Right atrium auricular region (tissue), 2 donors: ENCODE measurements around the gene CD244. TPM values are rescaled to one million over a fixed set of nuclear protein-coding genes. Genes with fewer than 3 reads are reported as not detected.
"Not testable (repeated sequence)": the region's sequence is repeated elsewhere in the genome, so short reads cannot be mapped to it uniquely, and the experiment has no call there.

Experiments
- DNase-seq: peaks from one replicate; pipeline ENCODE4 v3.0.0-alpha.2; 2019; ENCODE audit warnings: low spot score
- H3K27ac ChIP-seq, 2 donors: fragments of 200-600 bp; sonication (generic); 1 replicate in 1 of 2; 2 replicates in 1 of 2; pipeline ENCODE4 v1.5.1; 2016 to 2019
- H3K27me3 ChIP-seq, 2 donors: fragments of 200-600 bp; sonication (generic); one replicate each; pipeline versions ENCODE4 v1.5.1 to v1.6.0; 2017 to 2019
- H3K36me3 ChIP-seq: fragments of 200-600 bp; sonication (generic); one replicate; pipeline ENCODE4 v1.5.1; 2016
- H3K4me1 ChIP-seq, 2 donors: fragments of 200-600 bp; sonication (generic); one replicate each; pipeline versions ENCODE4 v1.5.1 to v1.6.0; 2017 to 2019
- H3K4me3 ChIP-seq, 2 donors: fragments of 200-600 bp; sonication (generic); 1 replicate in 1 of 2; 2 replicates in 1 of 2; pipeline ENCODE4 v1.5.1; 2017 to 2019; ENCODE audit warnings: mild to moderate bottlenecking in 1 of 2, moderate library complexity in 1 of 2
- H3K9me3 ChIP-seq, 2 donors: fragments of 200-600 bp; sonication (generic); one replicate each; pipeline ENCODE4 v1.5.1; 2019
- CTCF ChIP-seq, 2 donors: fragments of 200-600 bp; sonication (generic); IDR thresholded peaks; one replicate each; pipeline ENCODE4 v1.5.1; 2019; ENCODE audit warnings: antibody characterized with exemption in 2 of 2
- total RNA-seq, 2 donors: library from RNA; depleted of rRNA; stranded (reverse); fragments of >200 nt; gene quantifications; one replicate each; pipeline ENCODE4 v1.1.0, GENCODE V29; 2016

CD244 gene
- total RNA-seq, 2 donors from 2014 or later = 0.41 to 0.86 TPM

GRCh38 chr1:160905617-160905989, 42.9 kb upstream of the CD244 start:
- H3K36me3 ChIP-seq = no peaks in the 10 kb centered on the region
- peaks cover 0 to 23% of the 10 kb centered on the region in 2 donors for H3K4me1 ChIP-seq
- H3K27ac ChIP-seq = peak overlapping the region; percentile 11 to 19
- no peak for DNase-seq
- H3K27me3 ChIP-seq = no peaks in the 10 kb centered on the region
- TF ChIP-seq CTCF (IDR thresholded peaks at IDR 0.05) = no peak
- H3K9me3 ChIP-seq = peaks cover 0 to 2% of the 10 kb centered on the region in 2 donors
- H3K4me3 ChIP-seq = no peak overlapping the region

- Histone ChIP-seq H3K4me1 (peaks cover 0 to 23% of the 10 kb centered on the region in 2 donors), H3K36me3 (no peaks in the 10 kb centered on the region), H3K9me3 (peaks cover 0 to 4% of the 10 kb centered on the region in 2 donors), H3K4me3 (no peak overlapping the region), H3K27ac (peak overlapping the region in 1 of 2 donors; percentile 19), H3K27me3 (no peaks in the 10 kb centered on the region)
- TF ChIP-seq CTCF (IDR thresholded peaks at IDR 0.05) = no peak
- no peak for DNase-seq
Measured at GRCh38 chr1:160904783-160905616, 42.3 kb upstream of the CD244 start.

GRCh38 chr1:160902251-160902650, 39.6 kb upstream of the CD244 start:
- H3K4me1 ChIP-seq = peaks cover 0 to 14% of the 10 kb centered on the region in 2 donors
- not testable (repeated sequence) for H3K27ac ChIP-seq, DNase-seq, H3K36me3 ChIP-seq, H3K27me3 ChIP-seq, H3K4me3 ChIP-seq, H3K9me3 ChIP-seq

GRCh38 chr1:160901768-160902167, 39.1 kb upstream of the CD244 start:
- H3K9me3 ChIP-seq = peaks cover 0 to 4% of the 10 kb centered on the region in 2 donors
- H3K27ac ChIP-seq = no peak overlapping the region
- no peaks in the 10 kb centered on the region for H3K27me3 ChIP-seq
- no peak for TF ChIP-seq CTCF (IDR thresholded peaks at IDR 0.05)
- DNase-seq = no peak
- no peaks in the 10 kb centered on the region for H3K36me3 ChIP-seq
- H3K4me1 ChIP-seq = peaks cover 0 to 14% of the 10 kb centered on the region in 2 donors
- no peak overlapping the region for H3K4me3 ChIP-seq

- not testable (repeated sequence) for H3K4me3 ChIP-seq, DNase-seq, H3K9me3 ChIP-seq
Measured at GRCh38 chr1:160900683-160901082, 38.0 kb upstream of the CD244 start.

GRCh38 chr1:160894368-160895135, 31.9 kb upstream of the CD244 start:
- not testable (repeated sequence) for H3K27me3 ChIP-seq, H3K9me3 ChIP-seq, DNase-seq, H3K27ac ChIP-seq, H3K4me1 ChIP-seq, H3K36me3 ChIP-seq, H3K4me3 ChIP-seq

More at GRCh38 chr1:160900683-160901082, 38.0 kb upstream of the CD244 start:
- H3K36me3 ChIP-seq, H3K27me3 ChIP-seq, H3K27ac ChIP-seq: not testable (repeated sequence)
- peaks cover 0 to 11% of the 10 kb centered on the region in 2 donors for H3K4me1 ChIP-seq

- H3K4me1 ChIP-seq = no peaks in the 10 kb centered on the region
Measured at GRCh38 chr1:160891474-160891873, 28.8 kb upstream of the CD244 start.

More at GRCh38 chr1:160891474-160891873, 28.8 kb upstream of the CD244 start:
- Histone ChIP-seq H3K27ac (no peak overlapping the region), H3K4me3 (no peak overlapping the region), H3K27me3 (no peaks in the 10 kb centered on the region), H3K36me3 (no peaks in the 10 kb centered on the region), H3K9me3 (peaks cover 0 to 6% of the 10 kb centered on the region in 2 donors)
- no peak for DNase-seq
- TF ChIP-seq CTCF (IDR thresholded peaks at IDR 0.05) = no peak
